Tibial nerve (tissue), 4 donors: Measurements from ENCODE around the gene CDPF1.

Experiments
- EP300 ChIP-seq, 2 donors: sonication (generic); formaldehyde crosslinking; IDR thresholded peaks; one replicate each; pipeline ENCODE4 v1.6.1; 2017; ENCODE audit warnings: antibody characterized with exemption in 2 of 2, mild to moderate bottlenecking in 1 of 2
- POLR2A ChIP-seq, 2 donors: fragments of 450-650 bp; IDR thresholded peaks; one replicate each; pipeline ENCODE4 v1.6.1; 2017; ENCODE audit warnings: antibody characterized with exemption in 2 of 2, mild to moderate bottlenecking in 2 of 2, moderate library complexity in 2 of 2
- TF ChIP-seq, protein P1 (sequence below), 5 experiments: fragments of 200-600 bp in 3 of 5; fragments of 450-650 bp in 2 of 5; sonication (generic) in 3 of 5; IDR thresholded peaks; one replicate each; pipeline ENCODE4 v1.5.1; 2016 to 2019; ENCODE audit warnings: antibody characterized with exemption in 5 of 5, mild to moderate bottlenecking in 3 of 5, moderate library complexity in 2 of 5

DNA sequence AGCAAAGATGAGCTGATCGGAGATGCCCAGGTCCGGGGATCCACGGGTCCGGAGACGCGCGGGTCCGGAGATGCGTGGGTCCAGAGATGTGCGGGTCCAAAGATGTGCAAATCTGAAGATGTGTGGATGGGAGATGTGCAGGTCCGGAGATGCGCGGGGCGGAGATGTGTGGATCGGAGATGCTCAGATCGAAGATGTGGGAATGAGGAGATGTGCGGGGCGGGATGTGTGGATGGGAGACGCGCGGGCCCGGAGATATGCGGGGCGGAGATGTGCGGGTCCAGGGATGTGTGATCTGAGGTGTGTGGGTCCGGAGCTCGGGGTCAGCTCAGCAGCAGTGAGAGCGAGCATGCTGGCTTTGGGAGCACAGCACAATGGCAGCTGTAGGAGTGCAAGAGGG is 35.5 kb downstream of the CDPF1 start:
- TF ChIP-seq, protein P1, sequence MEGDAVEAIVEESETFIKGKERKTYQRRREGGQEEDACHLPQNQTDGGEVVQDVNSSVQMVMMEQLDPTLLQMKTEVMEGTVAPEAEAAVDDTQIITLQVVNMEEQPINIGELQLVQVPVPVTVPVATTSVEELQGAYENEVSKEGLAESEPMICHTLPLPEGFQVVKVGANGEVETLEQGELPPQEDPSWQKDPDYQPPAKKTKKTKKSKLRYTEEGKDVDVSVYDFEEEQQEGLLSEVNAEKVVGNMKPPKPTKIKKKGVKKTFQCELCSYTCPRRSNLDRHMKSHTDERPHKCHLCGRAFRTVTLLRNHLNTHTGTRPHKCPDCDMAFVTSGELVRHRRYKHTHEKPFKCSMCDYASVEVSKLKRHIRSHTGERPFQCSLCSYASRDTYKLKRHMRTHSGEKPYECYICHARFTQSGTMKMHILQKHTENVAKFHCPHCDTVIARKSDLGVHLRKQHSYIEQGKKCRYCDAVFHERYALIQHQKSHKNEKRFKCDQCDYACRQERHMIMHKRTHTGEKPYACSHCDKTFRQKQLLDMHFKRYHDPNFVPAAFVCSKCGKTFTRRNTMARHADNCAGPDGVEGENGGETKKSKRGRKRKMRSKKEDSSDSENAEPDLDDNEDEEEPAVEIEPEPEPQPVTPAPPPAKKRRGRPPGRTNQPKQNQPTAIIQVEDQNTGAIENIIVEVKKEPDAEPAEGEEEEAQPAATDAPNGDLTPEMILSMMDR (IDR thresholded peaks at IDR 0.05) = no peak
- TF ChIP-seq EP300 (IDR thresholded peaks at IDR 0.05) = no peak
- TF ChIP-seq POLR2A (IDR thresholded peaks at IDR 0.05) = no peak
